ENCODE results near the gene NPFF.

DNA sequence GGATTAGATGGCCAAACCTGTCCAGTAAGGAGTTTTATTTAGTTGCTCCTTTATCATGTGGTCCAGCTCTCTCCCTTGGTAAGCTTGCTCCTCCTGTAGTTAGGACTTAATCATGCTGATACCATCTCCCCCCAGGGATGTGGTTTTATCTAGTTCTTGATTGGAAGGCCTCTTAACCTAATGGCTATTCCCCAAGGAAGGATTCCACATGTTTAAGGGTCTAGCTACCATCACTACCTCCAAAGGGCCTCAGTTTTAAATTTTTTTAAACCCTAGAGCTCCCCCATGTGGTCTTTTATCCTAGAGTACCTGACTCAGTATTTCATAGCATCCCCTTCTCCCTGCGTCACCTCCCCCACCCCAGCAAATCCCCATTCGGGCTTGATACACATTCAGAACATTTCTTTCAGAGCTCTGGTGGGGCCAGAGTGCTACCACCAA, 30.5 kb downstream of the NPFF start:
- TF ChIP-seq EZH2 (IDR thresholded peaks at IDR 0.05; ENCODE audit: insufficient read depth, poor library complexity, severe bottlenecking) (no peak), EZH2phosphoT487 (IDR thresholded peaks at IDR 0.05; ENCODE audit: insufficient read depth, low read depth) (no peak)

All from GM23248 (cell line).